Measurements from ENCODE around the gene WFIKKN1.

DNA sequence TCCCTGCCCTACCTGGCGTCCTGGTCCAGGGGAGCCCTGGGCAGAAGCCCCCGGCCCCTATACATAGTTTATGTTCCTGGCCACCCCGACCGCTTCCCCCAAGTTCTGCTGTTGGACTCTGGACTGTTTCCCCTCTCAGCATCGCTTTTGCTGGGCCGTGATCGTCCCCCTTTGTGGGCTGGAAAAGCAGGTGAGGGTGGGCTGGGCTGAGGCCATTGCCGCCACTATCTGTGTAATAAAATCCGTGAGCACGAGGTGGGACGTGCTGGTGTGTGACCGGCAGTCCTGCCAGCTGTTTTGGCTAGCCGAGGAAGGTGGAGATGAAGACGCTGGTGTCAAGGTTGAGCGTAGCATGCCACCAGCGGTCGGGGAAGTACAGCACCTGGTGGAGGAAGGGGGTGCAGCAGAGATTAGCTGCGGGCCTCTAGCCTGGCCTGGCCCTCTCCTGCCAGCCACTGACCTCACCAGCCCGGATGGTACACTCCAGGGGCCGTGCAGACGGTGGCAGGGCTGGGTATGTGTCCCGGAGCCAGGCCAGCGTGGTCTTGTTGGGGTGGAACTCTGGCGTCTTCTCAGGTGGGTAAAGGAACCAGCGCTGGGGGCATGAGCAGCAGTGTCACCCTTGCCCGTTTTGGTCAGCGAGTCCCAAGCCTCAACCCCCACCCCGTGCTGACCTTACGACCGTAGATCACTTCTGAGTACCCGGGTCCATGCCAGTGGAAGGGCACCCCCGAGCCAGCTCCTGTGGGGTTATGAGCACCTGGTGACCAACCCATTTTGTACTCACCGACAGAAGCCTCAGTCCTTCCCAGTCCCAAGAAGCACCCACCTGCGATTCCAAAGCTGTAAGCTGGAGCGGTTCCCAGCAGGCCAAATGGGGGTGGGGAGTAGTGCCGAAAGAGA is 52.0 kb downstream of the WFIKKN1 start:
- TF ChIP-seq POLR2AphosphoS5 (IDR thresholded peaks at IDR 0.05; ENCODE audit: low read depth, low read length) (no peak), POLR2A (IDR thresholded peaks at IDR 0.05; ENCODE audit: borderline replicate concordance, extremely low read depth, insufficient read depth, insufficient read length) (no peak), CEBPB (IDR thresholded peaks at IDR 0.05; ENCODE audit: low read depth) (no peak), SRF (IDR thresholded peaks at IDR 0.05; ENCODE audit: low read depth) (no peak), JUND (IDR thresholded peaks at IDR 0.05) (no peak), EZH2phosphoT487 (IDR thresholded peaks at IDR 0.05; ENCODE audit: borderline replicate concordance) (no peak), ELF1 (IDR thresholded peaks at IDR 0.05; ENCODE audit: borderline replicate concordance, low read depth) (no peak), FOSL1 (IDR thresholded peaks at IDR 0.05; ENCODE audit: low read depth) (no peak), EZH2 (IDR thresholded peaks at IDR 0.05) (no peak), REST (IDR thresholded peaks at IDR 0.05; ENCODE audit: low read depth) (no peak), EGR1 (IDR thresholded peaks at IDR 0.05; ENCODE audit: low read depth) (no peak), SP1 (IDR thresholded peaks at IDR 0.05; ENCODE audit: low read depth) (no peak)
- TF ChIP-seq, protein P1, sequence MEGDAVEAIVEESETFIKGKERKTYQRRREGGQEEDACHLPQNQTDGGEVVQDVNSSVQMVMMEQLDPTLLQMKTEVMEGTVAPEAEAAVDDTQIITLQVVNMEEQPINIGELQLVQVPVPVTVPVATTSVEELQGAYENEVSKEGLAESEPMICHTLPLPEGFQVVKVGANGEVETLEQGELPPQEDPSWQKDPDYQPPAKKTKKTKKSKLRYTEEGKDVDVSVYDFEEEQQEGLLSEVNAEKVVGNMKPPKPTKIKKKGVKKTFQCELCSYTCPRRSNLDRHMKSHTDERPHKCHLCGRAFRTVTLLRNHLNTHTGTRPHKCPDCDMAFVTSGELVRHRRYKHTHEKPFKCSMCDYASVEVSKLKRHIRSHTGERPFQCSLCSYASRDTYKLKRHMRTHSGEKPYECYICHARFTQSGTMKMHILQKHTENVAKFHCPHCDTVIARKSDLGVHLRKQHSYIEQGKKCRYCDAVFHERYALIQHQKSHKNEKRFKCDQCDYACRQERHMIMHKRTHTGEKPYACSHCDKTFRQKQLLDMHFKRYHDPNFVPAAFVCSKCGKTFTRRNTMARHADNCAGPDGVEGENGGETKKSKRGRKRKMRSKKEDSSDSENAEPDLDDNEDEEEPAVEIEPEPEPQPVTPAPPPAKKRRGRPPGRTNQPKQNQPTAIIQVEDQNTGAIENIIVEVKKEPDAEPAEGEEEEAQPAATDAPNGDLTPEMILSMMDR (IDR thresholded peaks at IDR 0.05 in 2 of 3, conservative IDR thresholded peaks at IDR 0.05 in 1 of 3; ENCODE audit: borderline replicate concordance in 1 of 3, insufficient read depth in 1 of 3, low read depth in 2 of 3, low read length in 2 of 3), result no peak
- TF ChIP-seq, protein P2, sequence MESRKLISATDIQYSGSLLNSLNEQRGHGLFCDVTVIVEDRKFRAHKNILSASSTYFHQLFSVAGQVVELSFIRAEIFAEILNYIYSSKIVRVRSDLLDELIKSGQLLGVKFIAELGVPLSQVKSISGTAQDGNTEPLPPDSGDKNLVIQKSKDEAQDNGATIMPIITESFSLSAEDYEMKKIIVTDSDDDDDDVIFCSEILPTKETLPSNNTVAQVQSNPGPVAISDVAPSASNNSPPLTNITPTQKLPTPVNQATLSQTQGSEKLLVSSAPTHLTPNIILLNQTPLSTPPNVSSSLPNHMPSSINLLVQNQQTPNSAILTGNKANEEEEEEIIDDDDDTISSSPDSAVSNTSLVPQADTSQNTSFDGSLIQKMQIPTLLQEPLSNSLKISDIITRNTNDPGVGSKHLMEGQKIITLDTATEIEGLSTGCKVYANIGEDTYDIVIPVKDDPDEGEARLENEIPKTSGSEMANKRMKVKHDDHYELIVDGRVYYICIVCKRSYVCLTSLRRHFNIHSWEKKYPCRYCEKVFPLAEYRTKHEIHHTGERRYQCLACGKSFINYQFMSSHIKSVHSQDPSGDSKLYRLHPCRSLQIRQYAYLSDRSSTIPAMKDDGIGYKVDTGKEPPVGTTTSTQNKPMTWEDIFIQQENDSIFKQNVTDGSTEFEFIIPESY (IDR thresholded peaks at IDR 0.05; ENCODE audit: extremely low read depth, insufficient replicate concordance, low read length), result no peak
